ENCODE data around the gene KRT28.
"Not testable (repeated sequence)": the region's sequence is repeated elsewhere in the genome, so short reads cannot be mapped to it uniquely, and the experiment has no call there.

The KRT28 gene

GRCh38 chr17:40778461-40778860, 21.3 kb downstream of the KRT28 start:
- DNase-seq: no peak

GRCh38 chr17:40777971-40778370, 21.8 kb downstream of the KRT28 start:
- no peak for DNase-seq

GRCh38 chr17:40777459-40777858, 22.3 kb downstream of the KRT28 start:
- no peak for DNase-seq

- no peak for DNase-seq
Observed at GRCh38 chr17:40775945-40776344, 23.8 kb downstream of the KRT28 start.

GRCh38 chr17:40772101-40772500, 27.7 kb downstream of the KRT28 start, which contains the start of gene KRT26:
TSS of gene KRT26 (minus strand) at chr17:40772201. CDS start at chr17:40772113, 88 bp downstream.
- no peak for DNase-seq

GRCh38 chr17:40765657-40766056, 34.1 kb downstream of the KRT28 start:
- DNase-seq: no peak

- no peak for DNase-seq
Observed at GRCh38 chr17:40763752-40764151, 36.0 kb downstream of the KRT28 start.

GRCh38 chr17:40760105-40761016, 39.4 kb downstream of the KRT28 start:
- no peak for DNase-seq

- no peak for DNase-seq
Observed at GRCh38 chr17:40755231-40755630, 44.5 kb downstream of the KRT28 start, which contains the start of gene KRT25. TSS of gene KRT25 (minus strand) at chr17:40755331. CDS start at chr17:40755271, 60 bp downstream.

GRCh38 chr17:40753804-40754203, 46.0 kb downstream of the KRT28 start:
- no peak for DNase-seq

GRCh38 chr17:40751065-40751464, 48.7 kb downstream of the KRT28 start:
- no peak for DNase-seq

- no peak for DNase-seq
Observed at GRCh38 chr17:40750391-40750790, 49.4 kb downstream of the KRT28 start.

- not testable (repeated sequence) for DNase-seq
Observed at GRCh38 chr17:40748666-40749065, 51.1 kb downstream of the KRT28 start.

Data from Kasumi-1 (cell line).